Measurements from ENCODE around the gene MAF. TPM values are rescaled to one million over a fixed set of nuclear protein-coding genes. Genes with fewer than 3 reads are reported as not detected.

The MAF gene
- total and polyA plus RNA-seq, 2 of the 4 experiments (the other 2 are of a cell fraction): under 0.01 to 0.02 TPM

DNA sequence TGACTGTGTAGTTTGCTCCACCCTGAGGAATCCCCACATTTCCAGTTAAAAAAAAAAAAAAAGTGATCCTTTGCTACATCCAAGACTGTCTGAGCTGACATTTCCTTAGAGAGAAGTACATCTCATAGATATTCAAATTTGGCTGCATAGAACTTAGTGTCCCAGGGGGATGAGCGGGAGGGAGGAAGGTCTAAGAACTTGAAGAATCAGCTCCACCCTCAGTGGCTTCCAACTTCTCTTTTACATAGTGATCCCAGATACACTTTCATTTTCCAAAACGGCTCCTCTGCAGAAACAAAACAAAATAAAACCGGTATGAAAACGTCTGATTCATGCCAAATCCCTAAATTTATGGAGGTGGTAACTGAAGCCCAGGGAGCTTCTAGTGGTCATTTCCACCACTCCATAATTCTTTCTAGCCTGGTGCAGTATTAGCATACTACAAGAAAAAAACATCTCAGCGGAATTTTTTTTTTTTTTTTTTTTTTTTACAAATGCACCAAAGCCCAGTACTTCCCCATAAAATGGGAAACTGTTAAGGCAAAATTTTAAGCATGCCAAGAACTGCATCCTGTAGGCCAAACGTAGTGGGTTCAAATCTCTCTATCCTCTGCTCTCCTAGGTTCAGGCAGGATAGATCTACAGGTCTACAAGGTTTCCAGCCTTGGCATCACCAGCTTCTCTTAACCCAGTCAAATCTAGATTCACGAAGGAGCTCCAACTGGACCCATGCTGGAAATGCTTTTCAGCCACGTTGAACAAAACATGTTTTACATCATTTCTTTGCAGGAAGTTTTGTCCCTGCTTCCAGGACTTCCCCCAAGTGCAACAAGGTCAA is 29.3 kb downstream of the MAF start (continued):
- TF ChIP-seq POLR2A (IDR thresholded peaks at IDR 0.05; ENCODE audit: low read depth, low read length): no peak

DNA sequence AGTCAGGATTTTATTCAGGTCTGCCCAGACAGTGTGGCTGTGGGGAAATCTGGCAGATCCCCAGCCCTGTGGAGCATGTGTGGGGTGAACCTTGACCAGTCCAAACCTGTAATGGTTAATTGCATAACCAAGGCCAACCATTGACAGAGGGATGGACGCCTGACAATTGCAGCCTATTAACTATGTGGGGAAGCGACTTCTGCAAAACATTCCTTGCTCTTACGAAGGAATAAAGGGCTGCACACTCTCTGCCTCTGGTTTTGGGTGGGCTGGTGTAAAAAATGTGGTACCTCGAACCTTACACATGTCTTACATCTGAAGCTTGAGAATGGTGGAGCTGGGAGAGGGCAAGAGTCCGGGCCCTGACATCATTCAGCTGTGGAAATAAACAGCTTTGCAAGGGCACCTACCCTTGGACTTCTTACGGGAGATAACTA is 35.8 kb downstream of the MAF start:
- no CpG with 5 or more reads among the region's 6 CpGs for WGBS, 2 experiments (ENCODE audit: extremely low coverage in 2 of 2, insufficient read length in 1 of 2)
- BruUV-seq (replicated peaks): no TSS peak
- H2BK20ac ChIP-seq (ENCODE audit: low read depth, low read length): no peak overlapping the region

More for the DNA sequence above, 35.8 kb downstream of the MAF start:
- no peak overlapping the region for H4K8ac ChIP-seq (ENCODE audit: low read depth in 2 of 2, low read length in 2 of 2)
- no peak overlapping the region for H2BK120ac ChIP-seq (ENCODE audit: low read depth, low read length)
- no peaks in the 10 kb centered on the region for H3K27me3 ChIP-seq (ENCODE audit: control insufficient read depth, insufficient read depth, low read length)
- no peak overlapping the region for H3K4ac ChIP-seq (ENCODE audit: low read depth, low read length)
- H3K9ac ChIP-seq (ENCODE audit: low read depth, low read length): no peak overlapping the region
- H2AFZ ChIP-seq (replicated peaks; ENCODE audit: low read length, poor library complexity): no peak overlapping the region
- POLR2A ChIA-PET (ENCODE audit: unreplicated experiment): no interaction called here
- no peaks in the 10 kb centered on the region for H3K4me1 ChIP-seq (ENCODE audit: control insufficient read depth, insufficient read depth, low read length)
- no peak overlapping the region for H2BK5ac ChIP-seq (ENCODE audit: low read depth, low read length, poor library complexity, severe bottlenecking)
- no peaks in the 10 kb centered on the region for H3K36me3 ChIP-seq (ENCODE audit: control insufficient read depth, insufficient read depth, low read length)
- intact Hi-C loops (cut with micrococcal nuclease): no loop called here
- no peak overlapping the region for H4K91ac ChIP-seq (ENCODE audit: insufficient read depth, low read depth, low read length)
- no peak overlapping the region for H3K14ac ChIP-seq (replicated peaks; ENCODE audit: low read depth, low read length)
- no peaks in the 10 kb centered on the region for H4K20me1 ChIP-seq (ENCODE audit: insufficient read depth, low read length)
- ATAC-seq (ENCODE audit: low read depth) (no peak), DNase-seq (no peak)
- CTCF ChIA-PET: no interaction called here
- no peak overlapping the region for H3K27ac ChIP-seq (ENCODE audit: insufficient read depth, low read length)
- H3K56ac ChIP-seq (ENCODE audit: extremely low read depth, insufficient read depth, low read length): no peak overlapping the region
- no peaks in the 10 kb centered on the region for H3K9me1 ChIP-seq (ENCODE audit: insufficient read depth, low read length)
- no peak overlapping the region for H3K23ac ChIP-seq (ENCODE audit: low read depth, low read length)
- H3K9me3 ChIP-seq (ENCODE audit: control insufficient read depth, insufficient read depth, low read length): peaks cover 11% of the 10 kb centered on the region; the same call in 1 of the 2 replicates
- no peak overlapping the region for H2AK5ac ChIP-seq (ENCODE audit: low read depth, low read length)
- H3K4me2 ChIP-seq (ENCODE audit: low read depth, low read length): no peak overlapping the region
- no peaks in the 10 kb centered on the region for H3K79me1 ChIP-seq (ENCODE audit: low read depth in 1 of 2, low read length in 2 of 2)
- no peak overlapping the region for H2BK15ac ChIP-seq (ENCODE audit: low read depth, low read length)
- dilution Hi-C loops (cut with HindIII; ENCODE audit: low sequenced_read_pairs, unreplicated experiment): no loop called here
- H4K5ac ChIP-seq (ENCODE audit: low read depth, low read length): no peak overlapping the region
- no peak overlapping the region for H3K4me3 ChIP-seq (ENCODE audit: insufficient read depth, low read depth, low read length)
- no peak overlapping the region for H2AK9ac ChIP-seq (replicated peaks; ENCODE audit: low read depth, low read length, poor library complexity)
- H3K18ac ChIP-seq (ENCODE audit: low read depth, low read length): no peak overlapping the region
- TF ChIP-seq MAZ (IDR thresholded peaks at IDR 0.05; ENCODE audit: borderline replicate concordance, low read depth, low read length): no peak
- TF ChIP-seq POLR2A (IDR thresholded peaks at IDR 0.05; ENCODE audit: low read depth, low read length): no peak
- no peak for TF ChIP-seq CEBPB (IDR thresholded peaks at IDR 0.05; ENCODE audit: low read depth, low read length)
- in situ Hi-C loops (cut with MboI; ENCODE audit: low sequenced_read_pairs): no loop called here

Measured in IMR-90 (cell line).